Adipose tissue (tissue), 3 donors: ENCODE results near the gene GPATCH1. TPM values are rescaled to one million over a fixed set of nuclear protein-coding genes. Genes with fewer than 3 reads are reported as not detected.

ENCODE experiments used
- H3K27ac ChIP-seq: one replicate; pipeline ENCODE4 v1.5.1; 2013; ENCODE audit warnings: low read depth, low read length
- WGBS, 3 donors: extraction: QIAGEN DNeasy Blood & Tissue Kit; methylation state at CpG; one replicate each; pipeline ENCODE4 v1.1.7; 2013; 5-methylcytosine and 5-hydroxymethylcytosine counted together
- polyA plus RNA-seq, 3 donors: library from polyadenylated mRNA; stranded (reverse); fragments of 200-250 nt; gene quantifications; one replicate each; pipeline ENCODE4 v1.2.3, GENCODE V29; 2013
- donor health status: healthy with polysubstance abuse.
- donor health status: Bipolar disorder and iron deficiency.
- donor health status: healthy.

Gene GPATCH1
- polyA plus RNA-seq, 3 donors = 2.9 to 4.7 (median 3.7) TPM

DNA sequence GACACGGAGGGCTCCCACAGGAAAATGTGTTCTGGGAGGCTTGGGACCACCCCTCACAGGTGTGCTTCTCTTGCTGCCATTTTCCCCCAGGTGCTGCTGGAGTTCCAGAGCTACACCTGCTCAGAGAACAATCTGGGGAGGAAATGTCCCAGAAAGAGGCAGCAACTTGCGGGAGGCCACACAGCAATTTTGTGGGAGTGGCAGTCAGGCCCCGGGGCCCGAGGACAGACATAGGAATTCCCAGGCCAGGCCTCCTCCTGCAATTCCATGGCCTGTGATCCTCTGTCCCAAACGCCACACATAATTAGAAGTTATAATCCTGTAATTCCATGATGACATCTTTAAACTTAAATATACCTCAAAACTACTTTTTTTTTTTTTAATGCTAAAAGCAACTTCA is 18.1 kb upstream of the GPATCH1 start:
- WGBS, 3 donors = 78 to 79% (median 78%) methylated on average over 5 of the region's 5 CpGs
- no peak overlapping the region for H3K27ac ChIP-seq

GRCh38 chr19:33063356-33063752 is 17.6 kb upstream of the GPATCH1 start:
- WGBS, 3 donors = 10 to 12% (median 12%) methylated on average over 7 of the region's 7 CpGs
- no peak overlapping the region for H3K27ac ChIP-seq

- 2 to 6% (median 3%) methylated on average over 52 to 56 of the region's 56 CpGs for WGBS, 3 donors
- H3K27ac ChIP-seq = no peak overlapping the region
Observed at GRCh38 chr19:33063753-33064457, 17.1 kb upstream of the GPATCH1 start.

- 0 to 3% (median 1%) methylated on average over 8 to 34 of the region's 35 CpGs for WGBS, 3 donors
- H3K27ac ChIP-seq = no peak overlapping the region
Observed at GRCh38 chr19:33064458-33064791, 16.6 kb upstream of the GPATCH1 start.

GRCh38 chr19:33064792-33065550 is 16.0 kb upstream of the GPATCH1 start, which contains the start of gene RHPN2:
TSS of gene RHPN2 (minus strand) at chr19:33064888. CDS start at chr19:33064852, 36 bp downstream.
- no peak within 1 kb of the TSS for H3K27ac ChIP-seq
- WGBS, 3 donors = 3 to 8% (median 7%) methylated on average over 59 to 84 of the region's 86 CpGs

- WGBS, 3 donors = 81 to 90% (median 89%) methylated on average over 14 to 18 of the region's 18 CpGs
- no peak overlapping the region for H3K27ac ChIP-seq
Observed at GRCh38 chr19:33066543-33066942, 14.4 kb upstream of the GPATCH1 start.

GRCh38 chr19:33067121-33067520 is 13.9 kb upstream of the GPATCH1 start:
- H3K27ac ChIP-seq = no peak overlapping the region
- WGBS, 3 donors = 68 to 74% (median 69%) methylated on average over 8 of the region's 8 CpGs

DNA sequence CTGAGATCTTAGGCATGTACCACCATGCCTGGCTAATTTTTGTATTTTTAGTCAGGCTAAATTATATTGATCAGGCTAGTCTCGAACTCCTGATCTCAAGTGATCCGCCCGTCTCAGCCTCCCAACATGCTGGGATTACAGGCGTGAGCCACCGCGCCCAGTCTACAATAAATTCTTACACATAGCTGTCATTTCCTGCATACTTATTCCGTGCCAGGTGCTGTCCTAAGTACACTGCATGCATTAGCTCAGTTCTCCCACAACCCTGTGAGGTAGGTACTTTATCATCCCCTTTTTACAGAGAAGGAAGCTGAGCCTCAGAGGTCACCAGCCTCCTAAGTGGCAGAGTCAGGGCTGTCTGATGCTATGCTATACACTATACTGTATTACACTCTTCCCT is 9.1 kb upstream of the GPATCH1 start:
- no peak overlapping the region for H3K27ac ChIP-seq
- WGBS, 3 donors = 76 to 89% (median 82%) methylated on average over 7 of the region's 7 CpGs

- no peak overlapping the region for H3K27ac ChIP-seq
- 87 to 91% (median 88%) methylated on average over 2 of the region's 2 CpGs for WGBS, 3 donors
Observed at GRCh38 chr19:33075519-33075918, 5.5 kb upstream of the GPATCH1 start.

DNA sequence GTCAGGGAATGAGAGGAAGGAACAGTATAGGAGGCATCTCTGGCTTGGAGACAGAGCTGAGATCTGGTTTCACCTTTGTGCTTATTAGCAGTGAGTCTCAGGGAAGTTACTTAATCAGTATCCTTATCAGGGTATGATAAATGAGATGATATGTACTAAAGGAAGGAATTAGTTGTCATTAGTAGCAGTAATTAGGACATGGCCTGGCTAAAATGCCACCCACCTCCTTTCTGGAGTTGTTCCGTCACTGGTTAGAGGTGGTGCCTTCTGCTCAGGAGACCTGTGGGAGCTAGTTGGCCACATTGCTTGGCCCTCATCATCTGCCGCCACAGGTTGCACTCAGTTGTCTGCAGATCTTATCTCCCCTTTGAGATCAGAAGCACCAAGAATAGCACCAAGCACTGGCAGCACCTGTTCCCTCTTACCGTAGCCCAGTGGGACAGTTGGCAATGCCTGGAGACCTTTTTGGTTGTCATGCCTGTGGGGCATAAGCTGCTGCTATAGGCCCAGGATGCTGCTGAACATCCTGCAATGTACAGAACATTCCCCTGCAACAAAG is 4.7 kb downstream of the GPATCH1 start:
- no peak overlapping the region for H3K27ac ChIP-seq
- WGBS, 3 donors = 82 to 95% (median 91%) methylated on average over 3 of the region's 3 CpGs

DNA sequence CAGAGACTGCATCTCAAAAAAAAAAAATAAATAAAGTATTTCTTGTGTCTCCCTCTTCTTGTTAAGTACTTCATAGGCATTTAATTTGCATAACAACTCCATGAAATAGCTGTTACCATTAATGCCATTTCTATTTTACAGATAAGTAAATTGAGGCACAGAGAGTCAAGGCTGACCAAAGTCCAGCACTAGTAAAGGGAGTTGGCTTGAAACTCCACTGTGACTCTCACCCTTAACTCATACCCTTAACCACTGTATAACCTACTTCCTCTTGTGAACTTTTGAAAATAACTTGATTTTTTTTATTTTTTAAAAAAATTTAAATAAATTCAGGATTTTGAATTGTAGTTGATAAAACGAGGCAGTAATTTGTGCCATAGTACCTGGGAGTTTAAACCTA is 6.0 kb downstream of the GPATCH1 start:
- no peak overlapping the region for H3K27ac ChIP-seq
- WGBS, 3 donors = 69 to 89% (median 79%) methylated on average over 1 of the region's 1 CpG

GRCh38 chr19:33089010-33089409 is 8.0 kb downstream of the GPATCH1 start:
- H3K27ac ChIP-seq = no peak overlapping the region
- WGBS, 3 donors = 81 to 93% (median 92%) methylated on average over 3 of the region's 3 CpGs

DNA sequence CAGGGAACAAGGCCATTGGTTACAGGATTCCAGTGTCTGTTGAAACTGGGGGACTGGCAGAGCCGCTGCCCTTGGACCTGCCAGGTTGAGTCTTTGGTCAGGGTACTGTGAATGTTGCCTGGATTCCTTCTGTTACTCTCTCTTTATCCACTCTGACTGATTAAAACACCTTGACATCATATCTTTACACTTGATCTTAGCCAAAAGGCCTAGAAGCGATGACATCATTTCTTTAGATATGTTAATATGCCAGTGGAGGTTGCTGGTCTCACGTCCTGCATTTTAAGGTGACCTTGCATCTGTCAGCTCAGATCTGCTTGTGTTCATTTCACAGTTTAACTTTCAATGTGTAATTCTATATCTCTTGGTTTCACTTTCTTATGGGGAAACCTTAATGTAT is 9.2 kb downstream of the GPATCH1 start:
- WGBS, 3 donors = 73 to 91% (median 90%) methylated on average over 3 of the region's 3 CpGs
- H3K27ac ChIP-seq = no peak overlapping the region

- 92 to 96% (median 94%) methylated on average over 11 of the region's 11 CpGs for WGBS, 3 donors
- no peak overlapping the region for H3K27ac ChIP-seq
Observed at GRCh38 chr19:33093420-33094210, 12.6 kb downstream of the GPATCH1 start.

GRCh38 chr19:33094436-33095067 is 13.6 kb downstream of the GPATCH1 start:
- no peak overlapping the region for H3K27ac ChIP-seq
- 89 to 93% (median 92%) methylated on average over 6 of the region's 6 CpGs for WGBS, 3 donors

DNA sequence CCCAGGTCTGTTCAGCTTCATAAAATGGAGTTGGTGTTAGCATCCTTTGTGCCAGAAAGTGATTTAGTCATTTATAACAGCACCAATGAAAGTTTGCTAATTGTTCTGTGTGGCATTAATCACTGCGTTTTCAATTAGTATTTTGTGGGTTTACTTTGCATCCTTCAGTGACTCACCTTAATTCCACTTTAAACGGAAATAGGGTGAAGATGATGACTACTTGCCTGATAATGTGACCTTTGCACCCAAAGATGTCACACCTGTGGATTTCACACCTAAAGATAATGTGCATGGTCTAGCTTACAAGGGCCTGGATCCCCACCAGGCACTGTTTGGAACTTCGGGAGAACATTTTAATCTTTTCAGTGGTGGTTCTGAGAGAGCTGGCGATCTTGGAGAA is 15.0 kb downstream of the GPATCH1 start:
- 65 to 92% (median 89%) methylated on average over 4 of the region's 4 CpGs for WGBS, 3 donors

GRCh38 chr19:33098055-33098534 is 17.1 kb downstream of the GPATCH1 start:
- no peak overlapping the region for H3K27ac ChIP-seq
- WGBS, 3 donors = 68 to 78% (median 75%) methylated on average over 4 of the region's 4 CpGs

More for the DNA sequence above, 15.0 kb downstream of the GPATCH1 start:
- H3K27ac ChIP-seq = no peak overlapping the region
